ENCODE measurements around the gene CAPNS2. TPM values are rescaled to one million over a fixed set of nuclear protein-coding genes. Genes with fewer than 3 reads are reported as not detected.

Gene CAPNS2
- total RNA-seq, 4 donors from 2014 or later = 0.32 to 1.2 (median 0.46) TPM; not detected in 1

DNA sequence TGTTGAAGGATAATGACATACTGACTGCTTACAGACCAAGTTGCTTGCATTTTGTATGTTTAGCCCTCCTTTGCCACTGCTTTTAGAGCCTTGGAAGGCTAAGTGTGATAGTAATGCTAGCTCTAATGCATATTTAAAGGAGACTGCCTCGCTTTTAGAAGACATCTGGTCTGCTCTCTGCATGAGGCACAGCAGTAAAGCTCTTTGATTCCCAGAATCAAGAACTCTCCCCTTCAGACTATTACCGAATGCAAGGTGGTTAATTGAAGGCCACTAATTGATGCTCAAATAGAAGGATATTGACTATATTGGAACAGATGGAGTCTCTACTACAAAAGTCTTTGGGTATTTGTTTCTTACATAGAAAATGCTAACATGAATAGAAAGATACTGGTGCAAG lies 19.1 kb downstream of the CAPNS2 start:
- intact Hi-C loops (cut with DNase I) = no loop called here
- Histone ChIP-seq H3K9me3 (no peaks in the 10 kb centered on the region), H3K4me3 (no peak overlapping the region), H3K27me3 (no peaks in the 10 kb centered on the region), H3K36me3 (peaks cover 0 to 4% (median under 1%) of the 10 kb centered on the region in 4 donors), H3K27ac (replicated peaks in 1 of 4) (no peak overlapping the region), H3K4me1 (no peaks in the 10 kb centered on the region)
- DNase-seq (ENCODE audit: extremely low spot score) = no peak
- 76% methylated on average over 2 of the region's 2 CpGs for WGBS
- TF ChIP-seq EP300 (IDR thresholded peaks at IDR 0.05) (no peak), POLR2A (IDR thresholded peaks at IDR 0.05; ENCODE audit: low read depth) (no peak), POLR2AphosphoS5 (IDR thresholded peaks at IDR 0.05) (no peak), CTCF (IDR thresholded peaks at IDR 0.05) (no peak)

- intact Hi-C loops (cut with DNase I) = no loop called here
- H3K9me3 ChIP-seq = no peaks in the 10 kb centered on the region
- H3K36me3 ChIP-seq = no peaks in the 10 kb centered on the region
- no peaks in the 10 kb centered on the region for H3K4me1 ChIP-seq
- 90% methylated on average over 6 of the region's 6 CpGs for WGBS
- TF ChIP-seq CTCF (IDR thresholded peaks at IDR 0.05) = no peak
- H3K27ac ChIP-seq (replicated peaks in 1 of 4) = no peak overlapping the region
- no peak for DNase-seq (ENCODE audit: extremely low spot score)
- H3K27me3 ChIP-seq = no peaks in the 10 kb centered on the region
- H3K4me3 ChIP-seq = no peak overlapping the region
These were observed 22.3 kb downstream of the CAPNS2 start for GRCh38 chr16:55588799-55589198.

DNA sequence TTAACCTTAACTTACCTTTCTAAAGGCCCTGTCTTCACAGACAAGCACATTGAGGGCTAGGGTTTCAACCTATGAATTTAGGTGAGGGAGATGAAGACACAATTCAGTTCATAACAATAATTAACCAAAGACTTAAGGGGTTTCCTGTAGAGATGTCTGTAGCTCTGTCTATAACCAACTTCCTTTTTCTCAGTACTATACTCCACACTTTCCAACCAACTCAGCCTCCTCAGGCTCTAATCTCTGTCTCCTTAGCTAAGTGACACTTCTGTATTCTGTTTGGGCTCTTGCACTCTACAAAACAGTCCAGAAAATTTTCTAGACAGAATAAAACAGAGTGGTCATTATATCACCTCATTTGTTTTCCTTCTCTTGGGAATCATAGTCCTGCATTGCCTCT lies 25.8 kb downstream of the CAPNS2 start:
- H3K4me3 ChIP-seq = no peak overlapping the region
- no peaks in the 10 kb centered on the region for H3K36me3 ChIP-seq
- TF ChIP-seq POLR2A (IDR thresholded peaks at IDR 0.05; ENCODE audit: low read depth) (no peak), EP300 (IDR thresholded peaks at IDR 0.05) (no peak), POLR2AphosphoS5 (IDR thresholded peaks at IDR 0.05) (no peak), CTCF (IDR thresholded peaks at IDR 0.05) (no peak)
- H3K4me1 ChIP-seq = no peaks in the 10 kb centered on the region
- no peak overlapping the region for H3K27ac ChIP-seq (replicated peaks in 1 of 4)
- intact Hi-C loops (cut with DNase I) = no loop called here
- H3K9me3 ChIP-seq = no peaks in the 10 kb centered on the region
- no peak for DNase-seq (ENCODE audit: extremely low spot score)
- no peaks in the 10 kb centered on the region for H3K27me3 ChIP-seq

GRCh38 chr16:55597928-55598327 lies 31.4 kb downstream of the CAPNS2 start:
- Histone ChIP-seq H3K27ac (replicated peaks in 1 of 4) (no peak overlapping the region), H3K9me3 (no peaks in the 10 kb centered on the region), H3K27me3 (no peaks in the 10 kb centered on the region), H3K4me3 (no peak overlapping the region), H3K4me1 (no peaks in the 10 kb centered on the region), H3K36me3 (no peaks in the 10 kb centered on the region)
- no peak for DNase-seq (ENCODE audit: extremely low spot score)
- TF ChIP-seq CTCF (IDR thresholded peaks at IDR 0.05) (no peak), EP300 (IDR thresholded peaks at IDR 0.05) (no peak), POLR2A (IDR thresholded peaks at IDR 0.05; ENCODE audit: low read depth) (no peak), POLR2AphosphoS5 (IDR thresholded peaks at IDR 0.05) (no peak)
- intact Hi-C loops (cut with DNase I) = no loop called here
- 77% methylated on average over 4 of the region's 4 CpGs for WGBS

DNA sequence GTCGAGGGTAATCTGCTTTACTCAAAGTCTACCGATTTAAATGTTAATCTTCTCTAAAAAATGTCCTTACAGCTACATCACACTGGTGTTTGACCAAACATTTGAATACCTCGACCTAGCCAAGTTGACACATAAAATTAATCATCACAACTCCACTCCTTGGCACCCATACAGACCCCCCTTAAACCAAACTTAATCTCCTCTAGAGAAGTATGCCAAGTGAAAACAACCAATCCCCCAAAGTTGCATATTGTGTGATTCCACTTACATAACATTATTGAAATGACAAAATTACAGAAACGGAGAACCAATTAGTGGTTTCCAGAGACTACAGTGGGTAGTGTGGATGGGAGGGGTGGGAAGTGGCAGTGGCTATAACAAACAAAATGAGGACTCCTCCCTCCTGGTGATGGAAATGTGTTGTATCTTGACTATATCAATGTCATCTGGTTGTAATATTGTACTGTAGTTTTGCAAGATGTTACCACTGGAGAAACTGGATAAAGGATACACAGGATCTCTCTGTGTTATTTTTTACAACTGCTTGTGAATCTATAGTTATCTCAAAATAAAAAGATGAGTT lies 39.4 kb downstream of the CAPNS2 start:
- TF ChIP-seq EP300 (IDR thresholded peaks at IDR 0.05) (no peak), POLR2A (IDR thresholded peaks at IDR 0.05; ENCODE audit: low read depth) (no peak), CTCF (IDR thresholded peaks at IDR 0.05) (no peak), POLR2AphosphoS5 (IDR thresholded peaks at IDR 0.05) (no peak)
- no peak overlapping the region for H3K27ac ChIP-seq (replicated peaks in 1 of 4)
- intact Hi-C loops (cut with DNase I) = no loop called here
- H3K4me1 ChIP-seq = peaks cover 0 to 12% (median 7%) of the 10 kb centered on the region in 4 donors
- no peak for DNase-seq (ENCODE audit: extremely low spot score)
- WGBS = 32% methylated on average over 4 of the region's 4 CpGs
- peaks cover 0 to 5% (median 0%) of the 10 kb centered on the region in 4 donors for H3K9me3 ChIP-seq
- no peak overlapping the region for H3K4me3 ChIP-seq
- H3K27me3 ChIP-seq = no peaks in the 10 kb centered on the region
- H3K36me3 ChIP-seq = no peaks in the 10 kb centered on the region

Measured in esophagus muscularis mucosa (tissue), 4 donors.